Fibroblast of skin of left quadriceps (primary cell): Measurements from ENCODE around the gene DCLK1.
"Not testable (repeated sequence)": the region's sequence is repeated elsewhere in the genome, so short reads cannot be mapped to it uniquely, and the experiment has no call there.

ENCODE experiments used
- DNase-seq, 2 experiments: peaks; one replicate each; pipeline ENCODE4 v3.0.0-alpha.2; 2013; ENCODE audit warnings: low read depth in 2 of 2

Gene DCLK1

DNA sequence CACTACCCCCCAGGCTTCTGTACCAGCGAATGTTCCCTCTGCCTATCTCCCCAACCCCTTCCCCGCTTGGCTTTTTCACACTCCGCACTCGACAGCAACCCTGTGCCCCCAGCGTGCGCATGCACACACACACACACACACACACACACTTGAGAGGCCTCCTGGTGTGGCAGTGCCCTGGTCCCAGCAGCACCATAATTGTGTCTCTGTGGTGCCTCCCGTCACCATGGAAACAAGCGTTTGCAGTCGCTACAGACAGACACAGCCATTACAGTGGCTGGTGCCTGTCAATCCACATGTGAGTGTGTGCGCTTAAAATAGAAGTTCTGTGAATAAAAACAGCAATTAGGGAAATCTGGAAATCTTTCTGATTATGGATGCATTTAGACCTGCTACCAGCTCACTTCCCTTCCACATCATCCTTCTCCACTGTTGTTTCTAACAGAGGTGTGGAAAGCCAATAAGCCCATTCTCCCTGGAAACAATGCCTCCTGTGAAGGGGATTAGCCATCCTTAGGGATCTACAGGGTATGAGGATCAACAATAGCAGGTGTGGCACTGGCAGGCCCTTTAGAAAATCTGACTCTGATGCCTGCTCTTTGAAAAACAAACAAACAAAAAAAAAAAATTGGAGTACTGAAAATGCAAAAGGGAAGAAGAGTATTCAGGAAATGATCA is 146.3 kb downstream of the DCLK1 start:
- DNase-seq: no peak

GRCh38 chr13:35984287-35984686 is 146.9 kb downstream of the DCLK1 start:
- no peak for DNase-seq

GRCh38 chr13:35983703-35984102 is 147.5 kb downstream of the DCLK1 start:
- not testable (repeated sequence) for DNase-seq

DNA sequence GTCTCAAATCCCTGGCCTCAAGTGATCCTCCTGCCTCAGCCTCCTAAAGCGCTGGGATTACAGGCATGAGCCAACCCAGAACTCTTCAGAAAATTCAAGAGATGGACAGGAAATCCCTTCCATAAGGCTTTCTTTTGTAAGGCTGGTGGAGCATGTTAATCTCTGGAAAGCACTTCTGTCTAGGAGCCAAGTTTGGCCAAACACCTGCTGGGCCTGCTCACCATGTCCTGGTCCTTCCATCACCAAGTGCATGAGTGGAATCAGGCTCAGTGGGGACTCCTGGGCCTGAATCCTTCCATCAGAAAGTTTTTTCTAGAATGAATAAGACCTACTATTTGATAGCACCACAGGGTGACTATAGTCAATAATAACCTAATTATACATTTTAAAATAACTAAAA is 148.0 kb downstream of the DCLK1 start:
- no peak for DNase-seq

GRCh38 chr13:35979361-35979951 is 151.7 kb downstream of the DCLK1 start:
- DNase-seq: peak; percentile 85 to 86

DNA sequence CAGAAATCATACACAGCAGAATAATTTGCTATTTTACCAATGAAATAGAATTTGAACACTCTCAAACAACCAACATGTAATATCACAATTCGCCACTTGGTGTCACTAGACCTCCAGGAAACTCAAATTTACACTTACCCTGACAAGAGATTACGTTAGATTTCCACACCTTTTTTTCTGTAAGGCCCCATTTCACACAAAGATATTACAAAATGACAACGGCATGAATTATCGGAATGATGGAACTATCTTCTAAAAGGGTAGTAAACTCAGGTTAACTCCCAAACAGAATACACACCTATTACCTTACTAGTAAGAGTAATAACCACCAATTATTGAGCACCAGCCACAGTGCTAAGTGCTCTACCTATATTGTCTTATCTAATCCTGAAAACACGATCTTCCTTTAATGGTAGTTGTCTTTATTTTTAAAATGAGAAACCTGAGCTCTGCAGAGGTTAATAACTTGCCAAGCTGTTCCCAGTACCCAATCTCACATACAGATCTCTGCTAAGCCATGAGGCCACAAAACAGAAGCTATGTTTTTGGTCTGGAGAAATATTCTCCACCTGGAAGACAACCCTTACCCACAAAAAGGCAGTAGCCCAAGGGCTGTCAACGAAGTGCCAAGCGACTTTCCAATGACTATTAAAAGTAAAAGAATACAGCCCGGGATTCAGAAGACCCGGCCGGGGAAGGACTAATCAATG is 152.4 kb downstream of the DCLK1 start:
- peak in 1 of 2 experiments; percentile 60 for DNase-seq

DNA sequence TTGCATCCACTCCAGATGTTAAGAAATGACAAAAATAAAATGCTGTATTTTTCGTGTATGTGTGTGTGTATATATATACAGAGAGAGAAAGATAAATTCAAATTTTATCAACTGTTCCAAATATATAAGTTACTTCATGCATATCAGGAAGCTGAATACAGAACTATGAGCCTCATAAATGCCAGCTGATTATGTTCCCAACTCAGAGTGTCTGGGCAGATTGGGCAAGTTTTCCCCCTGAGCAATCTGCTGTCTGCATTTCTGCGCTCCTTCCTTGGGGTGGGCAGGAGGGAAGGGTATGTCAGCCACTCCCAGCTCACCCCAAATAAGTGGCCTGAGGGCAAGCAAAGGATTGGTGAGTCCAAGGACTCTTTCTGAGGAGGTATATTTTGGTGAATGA is 154.1 kb downstream of the DCLK1 start:
- no peak for DNase-seq

DNA sequence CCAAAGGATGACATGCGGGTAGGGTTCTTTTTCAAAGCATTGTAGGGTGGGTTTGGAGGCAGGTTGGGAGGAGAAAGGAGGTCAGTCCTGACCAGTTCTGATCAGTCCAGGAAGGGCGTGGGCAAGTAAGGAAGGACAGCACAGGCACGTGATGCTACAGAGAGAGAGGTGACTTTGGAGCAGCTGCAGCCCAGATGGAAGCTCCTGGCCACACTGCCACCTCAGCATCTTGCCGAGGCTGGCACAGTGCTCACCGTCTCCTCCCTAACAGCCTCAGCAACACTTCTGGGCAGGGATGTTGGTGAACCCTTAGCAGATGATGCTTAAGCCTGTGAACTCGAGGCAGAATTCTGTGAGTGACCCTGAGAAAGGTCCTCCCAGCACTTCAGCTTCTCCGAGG is 155.1 kb downstream of the DCLK1 start:
- no peak for DNase-seq

DNA sequence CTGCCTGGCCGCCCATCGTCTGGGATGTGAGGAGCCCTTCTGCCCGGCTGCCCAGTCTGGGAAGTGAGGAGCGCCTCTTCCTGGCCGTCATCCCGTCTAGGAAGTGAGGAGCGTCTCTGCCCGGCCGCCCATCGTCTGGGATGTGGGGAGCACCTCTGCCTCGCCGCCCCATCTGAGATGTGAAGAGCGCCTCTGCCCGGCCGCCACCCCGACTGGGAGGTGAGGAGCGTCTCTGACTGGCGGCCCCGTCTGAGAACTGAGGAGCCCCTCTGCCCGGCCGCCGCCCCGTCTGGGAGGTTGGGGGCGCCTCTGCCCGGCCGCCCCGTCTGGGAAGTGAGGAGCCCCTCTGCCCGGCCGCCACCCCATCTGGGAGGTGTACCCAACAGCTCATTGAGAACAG is 164.2 kb downstream of the DCLK1 start:
- not testable (repeated sequence) for DNase-seq

- DNase-seq: no peak
Measured at GRCh38 chr13:35966024-35966423, 165.2 kb downstream of the DCLK1 start.

DNA sequence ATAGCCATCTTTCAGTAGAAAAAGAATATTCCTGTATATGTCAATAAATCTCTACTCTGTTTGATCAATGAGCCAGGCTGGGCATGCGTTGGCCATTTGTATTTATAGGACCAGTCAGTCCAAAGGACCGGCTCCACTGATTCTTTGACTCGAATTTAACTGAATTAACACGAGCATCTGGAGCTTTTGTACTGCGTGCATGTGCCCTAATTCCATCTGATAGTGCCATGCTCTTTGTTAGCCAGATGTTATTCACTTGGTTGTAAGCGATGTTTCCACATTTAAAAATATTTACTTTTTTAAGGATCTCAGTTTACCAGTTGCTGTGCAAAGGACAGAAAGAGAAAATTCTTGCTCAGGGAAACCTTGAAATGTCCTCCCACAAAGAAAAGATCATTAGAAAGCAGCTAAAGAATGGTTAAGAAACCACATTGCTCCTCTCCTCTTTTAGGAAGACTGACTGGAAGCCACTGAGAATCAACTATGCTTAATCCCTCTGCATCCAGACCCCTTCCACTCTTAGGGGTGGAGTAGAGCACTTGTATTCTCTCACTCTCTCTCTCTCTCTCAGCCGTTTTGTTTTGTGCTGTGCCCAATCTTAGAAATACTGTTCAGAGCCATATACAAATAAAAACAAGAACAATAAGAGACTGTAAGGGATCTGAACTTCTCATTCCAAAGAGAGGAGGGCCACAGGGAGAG is 165.8 kb downstream of the DCLK1 start:
- no peak for DNase-seq

GRCh38 chr13:35964863-35965180 is 166.4 kb downstream of the DCLK1 start:
- DNase-seq: no peak

DNA sequence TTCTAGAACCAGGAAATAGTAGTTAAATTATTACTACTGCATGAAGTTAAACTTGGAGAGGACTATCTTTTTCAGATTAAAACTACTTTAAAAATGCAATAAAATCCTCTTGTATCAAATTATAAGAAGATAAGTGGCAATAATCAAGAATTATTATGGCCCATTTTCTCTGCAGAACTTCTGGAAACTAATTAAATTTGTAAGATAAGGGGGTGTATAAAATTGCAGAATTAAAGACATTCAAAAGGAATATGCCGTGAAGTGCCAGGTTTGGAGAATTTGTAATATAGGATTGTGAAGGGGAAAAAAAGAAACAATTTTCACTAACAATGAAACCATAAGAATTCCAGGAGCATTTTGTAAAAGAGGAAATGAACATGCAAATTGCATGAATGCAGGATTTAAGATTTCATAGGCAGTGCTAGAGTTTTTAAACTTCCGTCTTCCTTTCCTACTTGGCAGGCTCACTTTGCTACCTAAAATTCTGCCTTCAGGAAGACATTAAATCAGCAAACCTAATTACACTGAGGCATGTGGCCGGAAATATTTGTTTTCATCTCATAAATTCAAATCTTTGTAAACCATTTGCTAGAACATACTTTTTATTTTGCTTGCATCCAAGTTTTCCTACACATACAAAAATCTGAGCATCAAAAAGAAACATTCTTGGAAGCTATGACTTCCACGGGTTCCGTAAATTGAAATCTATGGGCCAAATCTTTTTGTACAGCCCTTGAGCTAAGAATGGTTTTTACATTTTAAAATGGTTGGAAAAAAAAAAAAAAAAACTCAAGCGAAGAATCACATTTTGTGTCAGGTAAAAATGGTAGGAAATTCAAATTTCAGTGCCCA is 166.9 kb downstream of the DCLK1 start:
- no peak for DNase-seq

DNA sequence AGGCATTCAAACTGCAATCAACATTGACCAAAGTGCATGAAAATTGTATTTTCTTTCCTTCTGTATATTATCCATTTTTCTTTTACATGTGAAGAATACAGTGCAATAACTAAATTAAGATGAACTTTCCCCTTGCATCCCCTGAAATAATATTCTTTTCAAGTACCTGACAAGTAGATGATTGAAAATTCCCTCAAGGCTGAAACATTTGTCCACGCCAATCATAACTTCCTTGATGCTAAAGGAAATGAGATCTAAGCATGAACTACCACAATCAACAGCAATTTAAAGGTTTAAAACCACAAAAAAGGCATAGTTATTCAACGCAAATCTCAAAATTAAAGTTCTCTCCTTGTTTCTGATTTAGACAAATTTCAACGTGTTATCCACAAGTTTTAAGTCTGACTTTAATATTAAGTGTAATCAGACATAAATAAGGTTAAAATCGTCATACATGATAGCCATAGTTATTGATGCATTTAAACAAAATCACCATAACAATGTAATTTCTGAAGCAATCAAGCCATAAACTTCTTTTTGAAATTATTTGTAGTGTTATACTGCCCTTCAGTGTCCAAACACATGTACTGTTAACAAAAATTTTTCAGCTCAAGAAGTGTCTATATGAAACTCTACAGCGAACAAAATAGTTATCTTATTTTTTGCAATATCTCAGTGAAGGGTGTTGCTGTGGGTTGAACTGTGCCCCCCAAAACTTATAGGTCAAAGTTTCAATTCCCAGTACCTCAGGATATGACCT is 169.5 kb downstream of the DCLK1 start:
- DNase-seq: no peak

DNA sequence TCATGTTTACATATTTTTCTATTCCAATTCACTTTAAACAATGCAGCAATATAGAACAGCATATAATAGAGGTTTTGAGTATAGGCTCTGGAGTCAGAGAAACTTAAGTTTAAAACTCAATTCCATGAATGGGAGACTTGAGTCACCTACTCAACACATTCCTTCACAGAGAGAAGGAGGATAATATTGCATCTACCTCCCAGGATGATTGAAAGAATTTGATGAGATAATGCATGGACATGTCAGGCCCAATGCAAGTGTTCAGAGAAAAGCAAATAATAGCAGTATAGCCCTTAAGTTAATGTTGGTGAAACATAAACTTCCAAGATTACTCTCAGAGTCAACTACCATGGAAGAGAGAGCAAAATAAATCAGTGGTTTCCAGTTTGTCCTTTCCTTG is 170.2 kb downstream of the DCLK1 start:
- DNase-seq: no peak

GRCh38 chr13:35957996-35958395 is 173.2 kb downstream of the DCLK1 start:
- DNase-seq: no peak

DNA sequence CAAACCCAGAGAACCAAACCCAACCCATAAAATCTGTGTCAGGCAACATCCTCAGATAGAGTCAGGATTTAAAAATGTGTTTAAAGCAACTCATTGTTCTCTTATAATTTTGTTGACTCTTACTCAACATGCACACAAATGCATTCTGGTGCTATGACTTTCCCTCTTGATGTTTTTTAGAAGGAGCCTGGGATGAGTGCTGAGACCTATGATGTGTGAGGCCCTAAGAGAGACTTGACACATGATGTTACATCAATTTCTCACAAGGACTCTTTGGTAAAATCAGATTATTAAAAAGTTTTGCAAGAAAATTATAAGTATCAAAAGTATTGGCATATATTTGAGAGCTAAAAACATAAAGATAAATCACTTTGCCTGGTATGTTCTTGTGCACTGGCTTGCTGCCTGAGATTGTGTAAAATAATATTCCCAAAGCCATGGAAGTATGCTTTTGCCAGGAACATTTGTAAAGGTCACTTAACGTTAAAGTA is 173.9 kb downstream of the DCLK1 start:
- DNase-seq: no peak

DNA sequence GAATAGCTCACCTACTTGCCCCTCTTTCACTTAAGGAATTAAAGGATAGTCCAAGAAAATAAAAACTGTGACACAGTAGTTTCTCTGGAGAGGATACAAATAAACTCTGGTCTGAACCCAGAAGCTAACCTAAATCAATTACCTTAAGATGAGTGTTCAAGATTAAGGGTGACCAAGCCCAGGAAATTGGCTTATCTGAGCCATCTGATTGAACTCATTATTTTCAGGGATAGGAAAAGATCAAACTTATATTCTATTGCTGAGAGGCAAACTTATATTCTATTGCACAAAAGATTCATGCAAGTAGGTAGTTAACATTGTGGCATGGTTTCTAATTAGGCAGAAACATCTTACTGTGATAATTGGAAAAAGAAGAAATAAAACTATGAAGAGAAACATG is 175.1 kb downstream of the DCLK1 start:
- DNase-seq: no peak

DNA sequence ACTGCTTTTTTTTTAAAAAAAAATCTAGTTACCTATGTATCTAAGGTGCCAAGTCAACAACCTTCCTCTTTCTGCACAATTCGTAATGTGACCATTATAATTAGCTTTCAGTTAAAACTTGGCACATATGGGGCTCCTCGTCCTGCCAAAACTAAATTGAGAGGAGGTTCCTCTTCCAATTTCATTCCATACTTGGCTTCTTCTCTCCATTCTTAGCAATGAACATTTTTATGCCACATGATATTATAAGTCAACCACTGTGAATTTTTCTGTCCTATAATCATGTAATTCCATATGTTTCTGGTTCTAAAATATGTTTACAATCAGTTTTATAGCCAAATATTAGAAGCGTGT is 177.0 kb downstream of the DCLK1 start:
- no peak for DNase-seq

- DNase-seq: peak; percentile 88
Measured at GRCh38 chr13:35953537-35954206, 177.5 kb downstream of the DCLK1 start.
